ENCODE results near the gene ARHGDIB.

Gene ARHGDIB

GRCh38 chr12:14946162-14946561 is 15.2 kb downstream of the ARHGDIB start:
- in situ Hi-C loops (cut with MboI; ENCODE audit: low sequenced_read_pairs) = no loop called here
- Histone ChIP-seq H3K4me1 (no peaks in the 10 kb centered on the region), H3K4me3 (no peak overlapping the region), H3K27me3 (ENCODE audit: low read depth) (no peaks in the 10 kb centered on the region), H3K36me3 (replicated peaks) (no peaks in the 10 kb centered on the region), H3K9me3 (no peaks in the 10 kb centered on the region)
- no peak for DNase-seq (ENCODE audit: low spot score in 2 of 2)

GRCh38 chr12:14942196-14942931 is 19.0 kb downstream of the ARHGDIB start:
- no peaks in the 10 kb centered on the region for H3K27me3 ChIP-seq (ENCODE audit: low read depth)
- in situ Hi-C loops (cut with MboI; ENCODE audit: low sequenced_read_pairs) = no loop called here
- no peaks in the 10 kb centered on the region for H3K36me3 ChIP-seq (replicated peaks)
- no peak overlapping the region for H3K4me3 ChIP-seq
- H3K4me1 ChIP-seq = no peaks in the 10 kb centered on the region
- no peak for DNase-seq (ENCODE audit: low spot score in 2 of 2)
- H3K9me3 ChIP-seq = no peaks in the 10 kb centered on the region

GRCh38 chr12:14941369-14941768 is 20.0 kb downstream of the ARHGDIB start:
- H3K4me1 ChIP-seq = no peaks in the 10 kb centered on the region
- DNase-seq (ENCODE audit: low spot score in 2 of 2) = no peak
- no peaks in the 10 kb centered on the region for H3K36me3 ChIP-seq (replicated peaks)
- no peaks in the 10 kb centered on the region for H3K9me3 ChIP-seq
- in situ Hi-C loops (cut with MboI; ENCODE audit: low sequenced_read_pairs) = no loop called here
- H3K4me3 ChIP-seq = no peak overlapping the region
- no peaks in the 10 kb centered on the region for H3K27me3 ChIP-seq (ENCODE audit: low read depth)

GRCh38 chr12:14938301-14938700 is 23.1 kb downstream of the ARHGDIB start, which contains the start of gene ERP27:
ERP27 (minus strand) TSS chr12:14938537; CDS start chr12:14938508, 29 bp downstream.
- Histone ChIP-seq H3K9me3 (no peaks in the 10 kb centered on the region), H3K36me3 (replicated peaks) (no peaks in the 10 kb centered on the region), H3K27me3 (ENCODE audit: low read depth) (no peaks in the 10 kb centered on the region), H3K4me1 (no peaks in the 10 kb centered on the region), H3K4me3 (no peak within 1 kb of the TSS)
- DNase-seq (ENCODE audit: low spot score in 2 of 2) = no peak
- in situ Hi-C loops (cut with MboI; ENCODE audit: low sequenced_read_pairs) = no loop called here

GRCh38 chr12:14937689-14938088 is 23.7 kb downstream of the ARHGDIB start:
- Histone ChIP-seq H3K9me3 (no peaks in the 10 kb centered on the region), H3K4me1 (no peaks in the 10 kb centered on the region), H3K36me3 (replicated peaks) (no peaks in the 10 kb centered on the region), H3K4me3 (no peak overlapping the region), H3K27me3 (ENCODE audit: low read depth) (no peaks in the 10 kb centered on the region)
- DNase-seq (ENCODE audit: low spot score in 2 of 2) = no peak
- in situ Hi-C loops (cut with MboI; ENCODE audit: low sequenced_read_pairs) = no loop called here

- no peaks in the 10 kb centered on the region for H3K27me3 ChIP-seq (ENCODE audit: low read depth)
- no peaks in the 10 kb centered on the region for H3K36me3 ChIP-seq (replicated peaks)
- in situ Hi-C loops (cut with MboI; ENCODE audit: low sequenced_read_pairs) = no loop called here
- no peak for DNase-seq (ENCODE audit: low spot score in 2 of 2)
- H3K9me3 ChIP-seq = no peaks in the 10 kb centered on the region
- H3K4me1 ChIP-seq = no peaks in the 10 kb centered on the region
- no peak overlapping the region for H3K4me3 ChIP-seq
Observed at GRCh38 chr12:14937014-14937413, 24.4 kb downstream of the ARHGDIB start.

GRCh38 chr12:14936224-14936861 is 25.1 kb downstream of the ARHGDIB start:
- in situ Hi-C loops (cut with MboI; ENCODE audit: low sequenced_read_pairs) = no loop called here
- H3K9me3 ChIP-seq = no peaks in the 10 kb centered on the region
- H3K36me3 ChIP-seq (replicated peaks) = no peaks in the 10 kb centered on the region
- DNase-seq (ENCODE audit: low spot score in 2 of 2) = peak in 1 of 2 experiments; percentile 11
- no peak overlapping the region for H3K4me3 ChIP-seq
- no peaks in the 10 kb centered on the region for H3K4me1 ChIP-seq
- no peaks in the 10 kb centered on the region for H3K27me3 ChIP-seq (ENCODE audit: low read depth)

GRCh38 chr12:14935031-14935430 is 26.4 kb downstream of the ARHGDIB start:
- DNase-seq (ENCODE audit: low spot score in 2 of 2) = no peak
- no peaks in the 10 kb centered on the region for H3K36me3 ChIP-seq (replicated peaks)
- H3K4me3 ChIP-seq = no peak overlapping the region
- in situ Hi-C loops (cut with MboI; ENCODE audit: low sequenced_read_pairs) = no loop called here
- no peaks in the 10 kb centered on the region for H3K9me3 ChIP-seq
- H3K4me1 ChIP-seq = no peaks in the 10 kb centered on the region
- H3K27me3 ChIP-seq (ENCODE audit: low read depth) = no peaks in the 10 kb centered on the region

- H3K9me3 ChIP-seq = no peaks in the 10 kb centered on the region
- H3K4me1 ChIP-seq = no peaks in the 10 kb centered on the region
- no peaks in the 10 kb centered on the region for H3K27me3 ChIP-seq (ENCODE audit: low read depth)
- H3K36me3 ChIP-seq (replicated peaks) = no peaks in the 10 kb centered on the region
- no peak overlapping the region for H3K4me3 ChIP-seq
- in situ Hi-C loops (cut with MboI; ENCODE audit: low sequenced_read_pairs) = no loop called here
- no peak for DNase-seq (ENCODE audit: low spot score in 2 of 2)
Observed at GRCh38 chr12:14934511-14934910, 26.9 kb downstream of the ARHGDIB start.

- Histone ChIP-seq H3K4me3 (no peak overlapping the region), H3K9me3 (no peaks in the 10 kb centered on the region), H3K4me1 (no peaks in the 10 kb centered on the region), H3K27me3 (ENCODE audit: low read depth) (0 out of 2 replicates have a peak, but pooled peaks cover 2% of the 10 kb centered on the region), H3K36me3 (replicated peaks) (no peaks in the 10 kb centered on the region)
- DNase-seq (ENCODE audit: low spot score in 2 of 2) = no peak
- in situ Hi-C loops (cut with MboI; ENCODE audit: low sequenced_read_pairs) = no loop called here
Observed at GRCh38 chr12:14931791-14932560, 29.4 kb downstream of the ARHGDIB start.

- Histone ChIP-seq H3K4me3 (no peak overlapping the region), H3K27me3 (ENCODE audit: low read depth) (0 out of 2 replicates have a peak, but pooled peaks cover 2% of the 10 kb centered on the region), H3K4me1 (no peaks in the 10 kb centered on the region), H3K9me3 (no peaks in the 10 kb centered on the region), H3K36me3 (replicated peaks) (no peaks in the 10 kb centered on the region)
- DNase-seq (ENCODE audit: low spot score in 2 of 2) = no peak
- in situ Hi-C loops (cut with MboI; ENCODE audit: low sequenced_read_pairs) = no loop called here
Observed at GRCh38 chr12:14931359-14931758, 30.0 kb downstream of the ARHGDIB start.

GRCh38 chr12:14930299-14930698 is 31.1 kb downstream of the ARHGDIB start:
- in situ Hi-C loops (cut with MboI; ENCODE audit: low sequenced_read_pairs) = no loop called here
- Histone ChIP-seq H3K36me3 (replicated peaks) (no peaks in the 10 kb centered on the region), H3K4me1 (no peaks in the 10 kb centered on the region), H3K27me3 (ENCODE audit: low read depth) (0 out of 2 replicates have a peak, but pooled peaks cover 2% of the 10 kb centered on the region), H3K4me3 (no peak overlapping the region), H3K9me3 (no peaks in the 10 kb centered on the region)
- DNase-seq (ENCODE audit: low spot score in 2 of 2) = no peak

GRCh38 chr12:14928931-14929330 is 32.5 kb downstream of the ARHGDIB start:
- no peaks in the 10 kb centered on the region for H3K36me3 ChIP-seq (replicated peaks)
- no peak for DNase-seq (ENCODE audit: low spot score in 2 of 2)
- in situ Hi-C loops (cut with MboI; ENCODE audit: low sequenced_read_pairs) = no loop called here
- H3K9me3 ChIP-seq = no peaks in the 10 kb centered on the region
- H3K4me3 ChIP-seq = no peak overlapping the region
- 0 out of 2 replicates have a peak, but pooled peaks cover 2% of the 10 kb centered on the region for H3K27me3 ChIP-seq (ENCODE audit: low read depth)
- no peaks in the 10 kb centered on the region for H3K4me1 ChIP-seq

GRCh38 chr12:14927267-14927666 is 34.1 kb downstream of the ARHGDIB start:
- H3K4me3 ChIP-seq = no peak overlapping the region
- H3K4me1 ChIP-seq = no peaks in the 10 kb centered on the region
- DNase-seq (ENCODE audit: low spot score in 2 of 2) = no peak
- no peaks in the 10 kb centered on the region for H3K36me3 ChIP-seq (replicated peaks)
- H3K27me3 ChIP-seq (ENCODE audit: low read depth) = 0 out of 2 replicates have a peak, but pooled peaks cover 2% of the 10 kb centered on the region
- no peaks in the 10 kb centered on the region for H3K9me3 ChIP-seq
- in situ Hi-C loops (cut with MboI; ENCODE audit: low sequenced_read_pairs) = no loop called here
